SK-N-SH (cell line): ENCODE measurements around the gene GANAB. TPM values are rescaled to one million over a fixed set of nuclear protein-coding genes. Genes with fewer than 3 reads are reported as not detected.

ENCODE experiments used
- CTCF ChIA-PET: fragments of 300-600, 350-600 bp; formaldehyde crosslinking; extraction: SDS; loops from one replicate; lab custom pipeline; 2021; lab: Yijun Ruan, JAX
- POLR2A ChIA-PET: fragments of 350-600 bp; sonication (Branson Sonifier 250); formaldehyde crosslinking; extraction: SDS; loops from one replicate; lab custom pipeline; 2020; ENCODE audit warnings: antibody characterized with exemption, inconsistent platforms; lab: Yijun Ruan, JAX
- DNase-seq: peaks from one replicate; pipeline ENCODE4 v3.0.0; 2012
- H2AFZ ChIP-seq: fragments of 200-600 bp; sonication (generic); 2 replicates; pipeline ENCODE4 v1.8.1; 2016; ENCODE audit warnings: antibody characterized with exemption, mild to moderate bottlenecking, low read depth
- H3F3A ChIP-seq: fragments of 200-600 bp; sonication (generic); replicated peaks from 2 replicates; pipeline ENCODE3; 2016; ENCODE audit warnings: antibody characterized with exemption, mild to moderate bottlenecking; ENCODE audit not compliant: insufficient read depth
- H3K27ac ChIP-seq, 2 experiments: fragments of 200-500 bp in 1 of 2; fragments of 200-600 bp in 1 of 2; sonication (Bioruptor generic) in 1 of 2; sonication (generic), shearing (Covaris generic) in 1 of 2; 2 replicates each; pipeline versions ENCODE4 v1.5.1 to v1.6.1; 2014 to 2016; ENCODE audit warnings: low read depth in 2 of 2, inconsistent platforms in 1 of 2, low read length in 1 of 2, mild to moderate bottlenecking in 1 of 2, mixed read lengths in 1 of 2
- H3K27me3 ChIP-seq: fragments of 200-600 bp; sonication (generic), shearing (Covaris generic); 2 replicates; pipeline ENCODE4 v1.6.1; 2016; ENCODE audit warnings: mixed run types; ENCODE audit not compliant: insufficient read depth
- H3K36me3 ChIP-seq, 2 experiments: fragments of 200-500 bp in 1 of 2; fragments of 200-600 bp in 1 of 2; sonication (Bioruptor generic) in 1 of 2; sonication (generic) in 1 of 2; replicated peaks in 1 of 2; 2 replicates each; pipeline versions ENCODE3 to v1.5.1; 2014 to 2016; ENCODE audit warnings: low read length in 1 of 2, mild to moderate bottlenecking in 1 of 2; ENCODE audit not compliant: insufficient read depth in 2 of 2, control insufficient read depth in 1 of 2
- H3K4me1 ChIP-seq, 2 experiments: fragments of 200-500 bp in 1 of 2; fragments of 200-600 bp in 1 of 2; sonication (Bioruptor generic) in 1 of 2; sonication (generic), shearing (Covaris generic) in 1 of 2; 2 replicates each; pipeline versions ENCODE4 v1.5.1 to v1.6.1; 2014 to 2016; ENCODE audit warnings: low read depth in 1 of 2, low read length in 1 of 2, mixed run types in 1 of 2; ENCODE audit not compliant: insufficient read depth in 2 of 2, control insufficient read depth in 1 of 2
- H3K4me2 ChIP-seq: fragments of 200-600 bp; sonication (generic), shearing (Covaris generic); 2 replicates; pipeline ENCODE4 v1.6.1; 2017; ENCODE audit warnings: mixed run types
- H3K4me3 ChIP-seq, 2 experiments: fragments of 200-500 bp in 1 of 2; fragments of 200-600 bp in 1 of 2; sonication (Bioruptor generic) in 1 of 2; sonication (generic), shearing (Covaris generic) in 1 of 2; 2 replicates each; pipeline versions ENCODE4 v1.5.1 to v1.8.1; 2014 to 2016; ENCODE audit warnings: low read depth in 2 of 2, inconsistent platforms in 1 of 2, low read length in 1 of 2, mild to moderate bottlenecking in 1 of 2, mixed read lengths in 1 of 2, moderate library complexity in 1 of 2
- H3K79me2 ChIP-seq: fragments of 200-600 bp; sonication (generic); 2 replicates; pipeline ENCODE4 v1.8.1; 2017; ENCODE audit warnings: mild to moderate bottlenecking; ENCODE audit not compliant: insufficient read depth
- H3K9ac ChIP-seq: fragments of 200-600 bp; sonication (generic); 2 replicates; pipeline ENCODE4 v1.6.1; 2017; ENCODE audit warnings: mixed run types
- H3K9me2 ChIP-seq: fragments of 200-600 bp; sonication (generic); 2 replicates; pipeline ENCODE4 v1.6.1; 2017; ENCODE audit warnings: mixed run types
- H3K9me3 ChIP-seq: fragments of 200-600 bp; sonication (generic); 2 replicates; pipeline ENCODE4 v1.6.1; 2017; ENCODE audit warnings: mixed run types, mild to moderate bottlenecking, moderate library complexity
- H4K20me1 ChIP-seq: fragments of 200-600 bp; sonication (generic); 2 replicates; pipeline ENCODE4 v1.6.1; 2017; ENCODE audit warnings: mild to moderate bottlenecking, mixed run types; ENCODE audit not compliant: insufficient read depth
- ELF1 ChIP-seq: IDR thresholded peaks from 2 replicates; pipeline ENCODE4 v1.4.0; 2012
- EP300 ChIP-seq, 2 experiments: IDR thresholded peaks; 2 replicates each; pipeline versions ENCODE4 v1.4.0 to v1.6.1; 2012; ENCODE audit warnings: borderline replicate concordance in 1 of 2, low read depth in 1 of 2, low read length in 1 of 2
- GABPA ChIP-seq: IDR thresholded peaks from 2 replicates; pipeline ENCODE4 v1.4.0; 2012; ENCODE audit warnings: low read depth, mild to moderate bottlenecking
- IRF3 ChIP-seq: fragments of 150-350 bp; IDR thresholded peaks from 2 replicates; pipeline ENCODE4 v1.6.1; 2016; ENCODE audit warnings: mild to moderate bottlenecking, low read depth, low read length
- JUND ChIP-seq: IDR thresholded peaks from 2 replicates; pipeline ENCODE4 v1.4.0; 2012
- MAX ChIP-seq: IDR thresholded peaks from 2 replicates; pipeline ENCODE4 v1.4.0; 2012; ENCODE audit warnings: low read depth
- MEF2A ChIP-seq: IDR thresholded peaks from 2 replicates; pipeline ENCODE4 v1.4.0; 2012; ENCODE audit warnings: low read depth, borderline replicate concordance
- NFIC ChIP-seq: IDR thresholded peaks from 2 replicates; pipeline ENCODE4 v1.4.0; 2012; ENCODE audit warnings: borderline replicate concordance
- PBX3 ChIP-seq: IDR thresholded peaks from 2 replicates; pipeline ENCODE4; 2012
- POLR2AphosphoS5 ChIP-seq: IDR thresholded peaks from 2 replicates; pipeline ENCODE4 v1.6.1; 2012; ENCODE audit warnings: low read depth, low read length
- RAD21 ChIP-seq: IDR thresholded peaks from 2 replicates; pipeline ENCODE4 v1.6.1; 2012; ENCODE audit warnings: mild to moderate bottlenecking, low read length
- SIN3A ChIP-seq: IDR thresholded peaks from 2 replicates; pipeline ENCODE4 v1.6.1; 2012; ENCODE audit warnings: low read depth, mild to moderate bottlenecking, low read length, moderate library complexity, borderline replicate concordance
- TAF1 ChIP-seq: IDR thresholded peaks from 2 replicates; pipeline ENCODE4 v1.6.1; 2012; ENCODE audit warnings: low read depth, mild to moderate bottlenecking, low read length, moderate library complexity, borderline replicate concordance
- TCF12 ChIP-seq: IDR thresholded peaks from 2 replicates; pipeline ENCODE4 v1.4.0; 2012
- USF1 ChIP-seq: IDR thresholded peaks from 2 replicates; pipeline ENCODE4 v1.4.0; 2012; ENCODE audit warnings: low read depth, borderline replicate concordance
- ZBTB33 ChIP-seq: IDR thresholded peaks from 2 replicates; pipeline ENCODE4 v1.4.0; 2012; ENCODE audit warnings: low read depth, borderline replicate concordance
- WGBS: methylation state at CpG from one replicate; pipeline ENCODE4 v1.1.6; 2017; ENCODE audit warnings: low lambda C conversion rate; 5-methylcytosine and 5-hydroxymethylcytosine counted together
- polyA plus RNA-seq, 3 experiments: library from polyadenylated mRNA; depleted of rRNA; stranded (reverse); fragments of >200 nt; gene quantifications; 2 replicates each; pipeline ENCODE4 v1.2.3, GENCODE V29; 2012

Gene GANAB
- polyA plus RNA-seq, 1 of the 3 experiments (the other 2 are of a cell fraction): 275 TPM

- Histone ChIP-seq H3K79me2 (peaks cover 63% of the 10 kb centered on the region), H3K27me3 (no peaks in the 10 kb centered on the region), H3F3A (peaks cover 5% of the 10 kb centered on the region), H3K4me2 (0 out of 2 replicates have a peak overlapping the region, but pooled peaks have one; percentile 33), H3K4me1 (peaks cover 7 to 10% of the 10 kb centered on the region in 2 experiments; a peak in 2 of 4 replicates), H3K9ac (no peak overlapping the region), H3K9me2 (no peaks in the 10 kb centered on the region), H3K4me3 (no peak overlapping the region), H3K36me3 (peaks cover 21 to 31% of the 10 kb centered on the region in 2 experiments), H3K27ac (no peak overlapping the region), H4K20me1 (0 out of 2 replicates have a peak, but pooled peaks cover 5% of the 10 kb centered on the region), H2AFZ (no peak overlapping the region), H3K9me3 (no peaks in the 10 kb centered on the region)
- TF ChIP-seq JUND (no peak), SIN3A (no peak; the same call in 1 of the 2 replicates), MEF2A (no peak), TCF12 (no peak), ELF1 (no peak), PBX3 (no peak), POLR2AphosphoS5 (no peak), GABPA (no peak), EP300 (IDR thresholded peaks at IDR 0.05; ENCODE audit: borderline replicate concordance in 1 of 2, low read depth in 1 of 2, low read length in 1 of 2) (no peak), NFIC (no peak), USF1 (no peak), RAD21 (no peak), IRF3 (no peak), TAF1 (no peak), MAX (no peak), ZBTB33 (no peak)
- 48% methylated on average over 17 of the region's 32 CpGs for WGBS
- ChIA-PET CTCF (interaction anchor here (1.5 to 2.4 kb wide), 4 partner anchors 18 to 252 kb away, joined by 4 to 10 read pairs (median 4); partner anchors contain the start of genes C11orf98, CSKMT, SLC3A2 and TUT1), POLR2A (interaction anchor here (0.7 to 7.3 kb wide), 9 partner anchors 8 to 194 kb away, joined by 3 to 52 read pairs (median 6); partner anchors contain the start of genes B3GAT3, C11orf98, CSKMT and LBHD1)
- peak; percentile 43 for DNase-seq
Observed at GRCh38 chr11:62646825-62647608, 604 bp upstream of the GANAB start.
